ENCODE data around the gene GLRX5. TPM values are rescaled to one million over a fixed set of nuclear protein-coding genes. Genes with fewer than 3 reads are reported as not detected.

The GLRX5 gene
- total and polyA plus RNA-seq, 2 experiments from 2014 or later = 50.0 to 105 TPM

DNA sequence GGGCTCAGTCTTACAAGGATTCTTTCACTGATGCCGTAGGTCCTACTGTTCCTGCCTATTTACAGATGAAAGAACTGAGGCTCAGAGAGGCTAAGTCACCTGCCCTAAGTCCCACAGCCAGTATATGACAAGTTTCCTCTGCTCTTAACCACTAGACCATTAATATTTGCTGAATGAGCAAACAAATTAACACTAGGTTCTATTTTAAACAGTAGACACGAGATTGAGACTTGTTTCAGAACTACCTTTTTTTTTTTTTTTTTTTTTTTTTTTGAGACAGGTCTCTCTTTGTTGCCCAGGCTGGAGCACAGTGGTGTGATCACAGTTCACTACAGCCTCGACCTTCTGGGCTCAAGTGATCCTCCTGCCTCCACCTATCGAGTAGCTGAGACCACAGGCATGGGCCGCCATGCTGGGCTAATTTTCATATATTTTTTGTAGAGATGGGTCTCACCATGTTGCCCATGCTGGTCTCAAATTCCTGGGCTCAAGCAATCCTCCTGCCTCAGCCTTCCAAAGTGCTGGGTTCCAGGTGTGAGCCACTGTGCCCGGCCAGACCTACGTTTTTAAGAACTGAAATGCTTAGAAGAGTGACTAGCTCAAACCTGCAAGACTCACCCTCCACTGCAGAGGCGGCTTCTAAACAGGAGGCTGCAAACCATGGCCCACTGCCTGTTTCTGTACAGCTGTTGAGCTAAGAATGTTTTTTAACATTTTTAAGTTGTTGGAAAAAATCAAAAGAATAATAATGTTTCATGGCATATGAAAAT is 31.3 kb upstream of the GLRX5 start:
- 86% methylated on average over 8 of the region's 8 CpGs for WGBS (ENCODE audit: low lambda C conversion rate, missing lambda C conversion rate)
- no peak overlapping the region for H2AFZ ChIP-seq
- H3K4me2 ChIP-seq = no peak overlapping the region
- no peaks in the 10 kb centered on the region for H3K9me2 ChIP-seq (replicated peaks; ENCODE audit: insufficient read depth)
- no peaks in the 10 kb centered on the region for H3K9me3 ChIP-seq (ENCODE audit: low read depth)
- TF ChIP-seq, protein P1, sequence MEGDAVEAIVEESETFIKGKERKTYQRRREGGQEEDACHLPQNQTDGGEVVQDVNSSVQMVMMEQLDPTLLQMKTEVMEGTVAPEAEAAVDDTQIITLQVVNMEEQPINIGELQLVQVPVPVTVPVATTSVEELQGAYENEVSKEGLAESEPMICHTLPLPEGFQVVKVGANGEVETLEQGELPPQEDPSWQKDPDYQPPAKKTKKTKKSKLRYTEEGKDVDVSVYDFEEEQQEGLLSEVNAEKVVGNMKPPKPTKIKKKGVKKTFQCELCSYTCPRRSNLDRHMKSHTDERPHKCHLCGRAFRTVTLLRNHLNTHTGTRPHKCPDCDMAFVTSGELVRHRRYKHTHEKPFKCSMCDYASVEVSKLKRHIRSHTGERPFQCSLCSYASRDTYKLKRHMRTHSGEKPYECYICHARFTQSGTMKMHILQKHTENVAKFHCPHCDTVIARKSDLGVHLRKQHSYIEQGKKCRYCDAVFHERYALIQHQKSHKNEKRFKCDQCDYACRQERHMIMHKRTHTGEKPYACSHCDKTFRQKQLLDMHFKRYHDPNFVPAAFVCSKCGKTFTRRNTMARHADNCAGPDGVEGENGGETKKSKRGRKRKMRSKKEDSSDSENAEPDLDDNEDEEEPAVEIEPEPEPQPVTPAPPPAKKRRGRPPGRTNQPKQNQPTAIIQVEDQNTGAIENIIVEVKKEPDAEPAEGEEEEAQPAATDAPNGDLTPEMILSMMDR (IDR thresholded peaks at IDR 0.05; ENCODE audit: poor library complexity) = no peak
- TF ChIP-seq EZH2 (IDR thresholded peaks at IDR 0.05; ENCODE audit: borderline replicate concordance) (no peak), EZH2phosphoT487 (IDR thresholded peaks at IDR 0.05; ENCODE audit: low read depth, severe bottlenecking, unreplicated experiment) (no peak)
- H3K79me2 ChIP-seq = no peaks in the 10 kb centered on the region
- no peak overlapping the region for H3K4me3 ChIP-seq
- no peak overlapping the region for H3K27ac ChIP-seq
- H3K27me3 ChIP-seq = no peaks in the 10 kb centered on the region
- H3K4me1 ChIP-seq (ENCODE audit: insufficient read depth) = peaks cover 21% of the 10 kb centered on the region
- H3K36me3 ChIP-seq (replicated peaks; ENCODE audit: insufficient read depth, low read depth) = no peaks in the 10 kb centered on the region
- H4K20me1 ChIP-seq (ENCODE audit: insufficient read depth, poor library complexity, severe bottlenecking) = no peaks in the 10 kb centered on the region
- DNase-seq (ENCODE audit: low spot score) = no peak

DNA sequence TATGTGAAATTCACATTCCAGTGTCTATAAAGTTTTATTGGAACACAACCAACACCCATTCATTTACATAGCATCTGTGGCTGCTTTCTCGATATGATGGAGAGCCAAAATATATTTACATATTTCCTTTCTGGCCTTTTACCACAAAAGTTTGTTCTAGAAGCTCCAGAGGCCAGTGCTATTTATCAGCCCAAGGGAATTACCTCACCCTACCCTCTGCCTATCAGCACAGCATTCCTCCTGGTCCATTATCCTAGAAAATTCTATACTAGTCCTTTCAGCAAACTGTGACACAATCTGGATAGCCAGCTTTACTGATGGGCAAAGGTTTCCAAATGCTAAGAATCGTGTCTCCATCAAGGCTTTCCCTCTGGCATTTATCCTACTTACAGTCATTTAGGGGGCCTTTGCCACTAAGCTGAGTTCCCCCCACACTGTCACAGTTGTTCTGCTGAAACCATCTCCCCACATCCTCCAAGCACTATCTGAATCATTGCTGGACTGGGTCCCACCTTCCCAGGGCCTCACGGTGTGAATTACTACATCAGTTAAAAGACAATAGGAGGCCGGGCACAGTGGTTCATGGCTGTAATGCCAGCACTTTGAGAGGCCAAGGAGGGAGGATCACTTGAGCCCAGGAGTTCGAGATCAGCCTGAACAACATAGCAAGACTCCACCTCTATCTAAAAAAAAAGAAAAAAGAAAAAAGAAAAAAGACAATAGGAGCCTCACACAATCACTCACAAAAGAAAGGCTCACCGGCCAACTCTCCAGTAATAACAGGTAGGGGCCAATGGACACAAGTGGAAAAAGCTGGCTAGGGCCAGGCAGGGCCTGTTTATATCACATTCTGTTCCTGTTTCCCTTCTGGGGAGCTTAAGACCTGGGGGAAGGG is 30.5 kb upstream of the GLRX5 start:
- 77% methylated on average over 6 of the region's 6 CpGs for WGBS (ENCODE audit: low lambda C conversion rate, missing lambda C conversion rate)
- H3K4me1 ChIP-seq (ENCODE audit: insufficient read depth) = peaks cover 18% of the 10 kb centered on the region
- H3K79me2 ChIP-seq = no peaks in the 10 kb centered on the region

DNA sequence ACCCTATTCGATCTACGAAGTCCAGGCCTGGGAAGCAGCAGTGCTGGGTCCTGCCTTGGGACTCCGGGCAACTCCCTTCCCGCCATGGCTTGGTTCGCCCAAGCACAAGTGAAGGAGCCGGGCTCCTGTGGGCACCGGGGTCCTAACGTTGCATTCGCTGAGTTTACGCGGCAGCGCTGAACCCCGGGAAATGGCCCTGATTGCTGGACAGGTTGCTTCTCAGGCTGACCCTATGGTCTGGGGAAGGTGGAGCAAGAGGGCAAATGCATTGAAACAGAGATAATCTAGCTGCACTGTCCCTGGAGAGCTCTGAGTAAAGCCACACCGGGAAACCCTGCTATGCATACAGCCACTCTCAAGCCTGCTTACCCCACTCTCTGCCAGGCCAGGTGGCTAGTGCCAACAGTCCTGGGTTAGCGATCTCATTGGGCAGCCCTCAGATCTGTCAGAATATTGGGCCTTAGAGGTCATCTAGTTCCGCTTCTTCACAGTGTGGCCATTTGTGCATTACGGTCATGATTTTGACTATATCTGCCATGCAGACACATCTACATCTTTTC is 29.7 kb upstream of the GLRX5 start:
- no peaks in the 10 kb centered on the region for H3K9me2 ChIP-seq (replicated peaks; ENCODE audit: insufficient read depth)

More for the DNA sequence above, 30.5 kb upstream of the GLRX5 start:
- TF ChIP-seq, protein P1 (IDR thresholded peaks at IDR 0.05; ENCODE audit: poor library complexity) = no peak
- TF ChIP-seq EZH2phosphoT487 (IDR thresholded peaks at IDR 0.05; ENCODE audit: low read depth, severe bottlenecking, unreplicated experiment) = no peak
- TF ChIP-seq EZH2 (IDR thresholded peaks at IDR 0.05; ENCODE audit: borderline replicate concordance) = no peak
- H3K36me3 ChIP-seq (replicated peaks; ENCODE audit: insufficient read depth, low read depth) = no peaks in the 10 kb centered on the region
- no peaks in the 10 kb centered on the region for H3K27me3 ChIP-seq
- DNase-seq (ENCODE audit: low spot score) = no peak
- no peak overlapping the region for H3K4me3 ChIP-seq
- H3K9me2 ChIP-seq (replicated peaks; ENCODE audit: insufficient read depth) = no peaks in the 10 kb centered on the region
- H3K4me2 ChIP-seq = no peak overlapping the region
- no peak overlapping the region for H2AFZ ChIP-seq
- H3K9me3 ChIP-seq (ENCODE audit: low read depth) = no peaks in the 10 kb centered on the region
- no peak overlapping the region for H3K27ac ChIP-seq
- no peaks in the 10 kb centered on the region for H4K20me1 ChIP-seq (ENCODE audit: insufficient read depth, poor library complexity, severe bottlenecking)

More for the DNA sequence above, 29.7 kb upstream of the GLRX5 start:
- no peaks in the 10 kb centered on the region for H4K20me1 ChIP-seq (ENCODE audit: insufficient read depth, poor library complexity, severe bottlenecking)
- DNase-seq (ENCODE audit: low spot score) = no peak
- no peak overlapping the region for H3K4me3 ChIP-seq
- no peaks in the 10 kb centered on the region for H3K79me2 ChIP-seq
- H3K27ac ChIP-seq = no peak overlapping the region
- H3K9me3 ChIP-seq (ENCODE audit: low read depth) = no peaks in the 10 kb centered on the region
- WGBS (ENCODE audit: low lambda C conversion rate, missing lambda C conversion rate) = 86% methylated on average over 17 of the region's 17 CpGs
- H3K27me3 ChIP-seq = no peaks in the 10 kb centered on the region
- H3K4me2 ChIP-seq = no peak overlapping the region
- H3K4me1 ChIP-seq (ENCODE audit: insufficient read depth) = peaks cover 10% of the 10 kb centered on the region
- H2AFZ ChIP-seq = no peak overlapping the region
- no peak for TF ChIP-seq EZH2 (IDR thresholded peaks at IDR 0.05; ENCODE audit: borderline replicate concordance)
- no peaks in the 10 kb centered on the region for H3K36me3 ChIP-seq (replicated peaks; ENCODE audit: insufficient read depth, low read depth)

Measured in hepatocyte (in vitro differentiated cells).